ENCODE results near the gene SERPINA1.

SERPINA1 gene

GRCh38 chr14:94406910-94407309, 18.5 kb upstream of the SERPINA1 start:
- peaks cover 7% of the 10 kb centered on the region for H3K4me1 Mint-ChIP-seq (ENCODE audit: low read depth)
- H3K9me3 Mint-ChIP-seq = peaks cover 8% of the 10 kb centered on the region
- no peaks in the 10 kb centered on the region for H3K36me3 Mint-ChIP-seq (ENCODE audit: low read depth)
- intact Hi-C loops (cut with micrococcal nuclease) = no loop called here
- H3K27ac Mint-ChIP-seq = no peak overlapping the region
- H3K27me3 Mint-ChIP-seq = peaks cover 3% of the 10 kb centered on the region
- H3K4me3 Mint-ChIP-seq = no peak overlapping the region

- H3K4me1 Mint-ChIP-seq (ENCODE audit: low read depth) = no peaks in the 10 kb centered on the region
- H3K27ac Mint-ChIP-seq = no peak overlapping the region
- no peaks in the 10 kb centered on the region for H3K27me3 Mint-ChIP-seq
- intact Hi-C loops (cut with micrococcal nuclease) = no loop called here
- peaks cover 8% of the 10 kb centered on the region for H3K9me3 Mint-ChIP-seq
- H3K4me3 Mint-ChIP-seq = no peak overlapping the region
- H3K36me3 Mint-ChIP-seq (ENCODE audit: low read depth) = no peaks in the 10 kb centered on the region
Measured at GRCh38 chr14:94405486-94405885, 17.1 kb upstream of the SERPINA1 start.

GRCh38 chr14:94404561-94404960, 16.2 kb upstream of the SERPINA1 start:
- Mint-ChIP-seq H3K4me1 (ENCODE audit: low read depth) (no peaks in the 10 kb centered on the region), H3K27me3 (no peaks in the 10 kb centered on the region), H3K27ac (no peak overlapping the region), H3K36me3 (ENCODE audit: low read depth) (no peaks in the 10 kb centered on the region), H3K9me3 (peaks cover 8% of the 10 kb centered on the region), H3K4me3 (no peak overlapping the region)
- intact Hi-C loops (cut with micrococcal nuclease) = no loop called here

GRCh38 chr14:94403312-94403932, 15.0 kb upstream of the SERPINA1 start:
- Mint-ChIP-seq H3K4me1 (ENCODE audit: low read depth) (no peaks in the 10 kb centered on the region), H3K9me3 (peaks cover 8% of the 10 kb centered on the region), H3K36me3 (ENCODE audit: low read depth) (no peaks in the 10 kb centered on the region), H3K27me3 (no peaks in the 10 kb centered on the region), H3K4me3 (no peak overlapping the region), H3K27ac (no peak overlapping the region)
- intact Hi-C loops (cut with micrococcal nuclease) = no loop called here

- Mint-ChIP-seq H3K4me1 (ENCODE audit: low read depth) (peaks cover 19% of the 10 kb centered on the region), H3K27me3 (no peaks in the 10 kb centered on the region), H3K4me3 (no peak overlapping the region), H3K9me3 (no peaks in the 10 kb centered on the region), H3K27ac (no peak overlapping the region), H3K36me3 (ENCODE audit: low read depth) (no peaks in the 10 kb centered on the region)
- intact Hi-C loops (cut with micrococcal nuclease) = no loop called here
Measured at GRCh38 chr14:94401083-94401482, 12.7 kb upstream of the SERPINA1 start.

- Mint-ChIP-seq H3K27me3 (no peaks in the 10 kb centered on the region), H3K4me1 (ENCODE audit: low read depth) (peaks cover 25% of the 10 kb centered on the region), H3K36me3 (ENCODE audit: low read depth) (no peaks in the 10 kb centered on the region), H3K4me3 (no peak overlapping the region), H3K9me3 (no peaks in the 10 kb centered on the region), H3K27ac (no peak overlapping the region)
- intact Hi-C loops (cut with micrococcal nuclease) = no loop called here
Measured at GRCh38 chr14:94400422-94400841, 12.0 kb upstream of the SERPINA1 start.

GRCh38 chr14:94398536-94398935, 10.1 kb upstream of the SERPINA1 start:
- intact Hi-C loops (cut with micrococcal nuclease) = loop anchor here (10.0 kb wide), 1 partner anchor 434 kb away; no protein-coding TSS in a partner anchor
- Mint-ChIP-seq H3K36me3 (ENCODE audit: low read depth) (no peaks in the 10 kb centered on the region), H3K4me3 (no peak overlapping the region), H3K4me1 (ENCODE audit: low read depth) (peaks cover 44% of the 10 kb centered on the region), H3K27me3 (no peaks in the 10 kb centered on the region), H3K27ac (peak overlapping the region; percentile 3), H3K9me3 (no peaks in the 10 kb centered on the region)

GRCh38 chr14:94398182-94398479, 9.7 kb upstream of the SERPINA1 start:
- H3K4me3 Mint-ChIP-seq = no peak overlapping the region
- peaks cover 48% of the 10 kb centered on the region for H3K4me1 Mint-ChIP-seq (ENCODE audit: low read depth)
- peak overlapping the region; percentile 3 for H3K27ac Mint-ChIP-seq
- intact Hi-C loops (cut with micrococcal nuclease) = loop anchor here (10.0 kb wide), 1 partner anchor 433 kb away; no protein-coding TSS in a partner anchor
- H3K27me3 Mint-ChIP-seq = no peaks in the 10 kb centered on the region
- no peaks in the 10 kb centered on the region for H3K9me3 Mint-ChIP-seq
- no peaks in the 10 kb centered on the region for H3K36me3 Mint-ChIP-seq (ENCODE audit: low read depth)

GRCh38 chr14:94397289-94398181, 9.1 kb upstream of the SERPINA1 start:
- intact Hi-C loops (cut with micrococcal nuclease) = loop anchor here (10.0 kb wide), 1 partner anchor 433 kb away; no protein-coding TSS in a partner anchor
- no peak overlapping the region for H3K4me3 Mint-ChIP-seq
- peak overlapping the region; percentile 3 for H3K27ac Mint-ChIP-seq
- H3K9me3 Mint-ChIP-seq = no peaks in the 10 kb centered on the region
- H3K4me1 Mint-ChIP-seq (ENCODE audit: low read depth) = peaks cover 52% of the 10 kb centered on the region
- H3K27me3 Mint-ChIP-seq = no peaks in the 10 kb centered on the region
- H3K36me3 Mint-ChIP-seq (ENCODE audit: low read depth) = no peaks in the 10 kb centered on the region

GRCh38 chr14:94396628-94397225, 8.3 kb upstream of the SERPINA1 start:
- intact Hi-C loops (cut with micrococcal nuclease) = loop anchor here (10.0 kb wide), 1 partner anchor 432 kb away; no protein-coding TSS in a partner anchor
- Mint-ChIP-seq H3K27ac (peak overlapping the region; percentile 67), H3K4me1 (ENCODE audit: low read depth) (peaks cover 59% of the 10 kb centered on the region), H3K36me3 (ENCODE audit: low read depth) (no peaks in the 10 kb centered on the region), H3K4me3 (no peak overlapping the region), H3K9me3 (no peaks in the 10 kb centered on the region), H3K27me3 (no peaks in the 10 kb centered on the region)

GRCh38 chr14:94395888-94396574, 7.6 kb upstream of the SERPINA1 start:
- Mint-ChIP-seq H3K27me3 (no peaks in the 10 kb centered on the region), H3K9me3 (no peaks in the 10 kb centered on the region), H3K27ac (peak overlapping the region; percentile 67), H3K4me1 (ENCODE audit: low read depth) (peaks cover 66% of the 10 kb centered on the region), H3K36me3 (ENCODE audit: low read depth) (no peaks in the 10 kb centered on the region), H3K4me3 (no peak overlapping the region)
- intact Hi-C loops (cut with micrococcal nuclease) = loop anchor here (10.0 kb wide), 1 partner anchor 431 kb away; no protein-coding TSS in a partner anchor

GRCh38 chr14:94395282-94395887, 7.0 kb upstream of the SERPINA1 start:
- no peaks in the 10 kb centered on the region for H3K36me3 Mint-ChIP-seq (ENCODE audit: low read depth)
- no peaks in the 10 kb centered on the region for H3K27me3 Mint-ChIP-seq
- peak overlapping the region; percentile 90 for H3K27ac Mint-ChIP-seq
- intact Hi-C loops (cut with micrococcal nuclease) = loop anchor here (10.0 kb wide), 1 partner anchor 431 kb away; no protein-coding TSS in a partner anchor
- H3K4me3 Mint-ChIP-seq = no peak overlapping the region
- H3K9me3 Mint-ChIP-seq = no peaks in the 10 kb centered on the region
- H3K4me1 Mint-ChIP-seq (ENCODE audit: low read depth) = peaks cover 72% of the 10 kb centered on the region

GRCh38 chr14:94394581-94395207, 6.3 kb upstream of the SERPINA1 start:
- peak overlapping the region; percentile 90 for H3K27ac Mint-ChIP-seq
- no peaks in the 10 kb centered on the region for H3K36me3 Mint-ChIP-seq (ENCODE audit: low read depth)
- no peaks in the 10 kb centered on the region for H3K9me3 Mint-ChIP-seq
- no peak overlapping the region for H3K4me3 Mint-ChIP-seq
- intact Hi-C loops (cut with micrococcal nuclease) = loop anchor here (10.0 kb wide), 1 partner anchor 430 kb away; no protein-coding TSS in a partner anchor
- H3K4me1 Mint-ChIP-seq (ENCODE audit: low read depth) = peaks cover 79% of the 10 kb centered on the region
- no peaks in the 10 kb centered on the region for H3K27me3 Mint-ChIP-seq

All from dendritic cell treated with granulocyte-macrophage colony-stimulating factor and Interleukin-4, amounts not matched to agents 40 ng/mL and 50 ng/mL, for 4 days (primary cell).